Measurements from ENCODE around the gene DISP2. TPM values are rescaled to one million over a fixed set of nuclear protein-coding genes. Genes with fewer than 3 reads are reported as not detected.
A peak's percentile ranks its signal among the peaks of the same experiment; 100 is the strongest.

DISP2 gene
- total and polyA plus RNA-seq, 8 donors = 0.14 to 4.1 (median 1.4) TPM

- H3K27ac ChIP-seq = peak overlapping the region in 3 of 4 donors; percentile 59 to 84 (median 81)
- WGBS, 2 donors = 6 to 8% methylated on average over 27 to 31 of the region's 31 CpGs
- peak overlapping the region in 1 of 4 donors; percentile 3 for H3K4me3 ChIP-seq
- DNase-seq (peak; percentile 68 to 94 (median 82)), ATAC-seq (peak; percentile 83 to 93 (median 86)), FAIRE-seq (no peak)
- H3K4me1 ChIP-seq = peaks cover 21 to 22% (median 22%) of the 10 kb centered on the region in 3 donors
- intact Hi-C loops (cut with DNase I) = loop anchor here in 2 of 3 donors (5.0 to 10.0 kb wide), 3 partner anchors 74 to 137 kb away; partner anchors contain the start of genes ANKRD63 (in 1 of the 2) and CCDC9B (in 1 of the 2)
- no peaks in the 10 kb centered on the region for H3K9me3 ChIP-seq
- H3K27me3 ChIP-seq = no peaks in the 10 kb centered on the region
- peaks cover 0 to 3% (median 0%) of the 10 kb centered on the region in 3 donors for H3K36me3 ChIP-seq
- peak; percentile 88 to 91 (median 88) for TF ChIP-seq CTCF (IDR thresholded peaks at IDR 0.05)
Measured at GRCh38 chr15:40421246-40422157, 63.5 kb downstream of the DISP2 start.

GRCh38 chr15:40424483-40425115, 66.6 kb downstream of the DISP2 start:
- peaks cover 22 to 26% (median 22%) of the 10 kb centered on the region in 3 donors for H3K4me1 ChIP-seq
- TF ChIP-seq CTCF (IDR thresholded peaks at IDR 0.05) = no peak
- 86 to 87% methylated on average over 6 of the region's 6 CpGs for WGBS, 2 donors

GRCh38 chr15:40425681-40426080, 67.7 kb downstream of the DISP2 start:
- intact Hi-C loops (cut with DNase I) = loop anchor here in 2 of 3 donors (5.0 to 10.0 kb wide), 3 partner anchors 81 to 148 kb away; partner anchors contain the start of genes ANKRD63 (in 1 of the 2) and CCDC9B (in 1 of the 2)
- Histone ChIP-seq H3K9me3 (no peaks in the 10 kb centered on the region), H3K36me3 (no peaks in the 10 kb centered on the region), H3K27ac (no peak overlapping the region), H3K4me1 (peaks cover 12 to 17% (median 12%) of the 10 kb centered on the region in 3 donors), H3K4me3 (no peak overlapping the region), H3K27me3 (no peaks in the 10 kb centered on the region)
- no peak for TF ChIP-seq CTCF (IDR thresholded peaks at IDR 0.05)
- DNase-seq = no peak
- WGBS, 2 donors = 92 to 97% methylated on average over 5 of the region's 5 CpGs
- FAIRE-seq = no peak
- ATAC-seq = no peak

More at GRCh38 chr15:40424483-40425115, 66.6 kb downstream of the DISP2 start:
- H3K9me3 ChIP-seq = no peaks in the 10 kb centered on the region
- no peaks in the 10 kb centered on the region for H3K27me3 ChIP-seq
- no peaks in the 10 kb centered on the region for H3K36me3 ChIP-seq
- FAIRE-seq (no peak), DNase-seq (no peak), ATAC-seq (no peak)
- no peak overlapping the region for H3K27ac ChIP-seq
- no peak overlapping the region for H3K4me3 ChIP-seq
- intact Hi-C loops (cut with DNase I) = loop anchor here in 2 of 3 donors (5.0 to 10.0 kb wide), 4 partner anchors 77 to 147 kb away; partner anchors contain the start of genes ANKRD63 (in 1 of the 2) and CCDC9B (in 1 of the 2)

- DNase-seq = no peak
- ATAC-seq = peak in 2 of 4 donors; percentile 29 to 39
- no peaks in the 10 kb centered on the region for H3K27me3 ChIP-seq
- no peaks in the 10 kb centered on the region for H3K36me3 ChIP-seq
- no peak overlapping the region for H3K27ac ChIP-seq
- no peak for TF ChIP-seq CTCF (IDR thresholded peaks at IDR 0.05)
- no peak for FAIRE-seq
- 37 to 50% methylated on average over 9 of the region's 9 CpGs for WGBS, 2 donors
- H3K9me3 ChIP-seq = no peaks in the 10 kb centered on the region
- intact Hi-C loops (cut with DNase I) = loop anchor here in 2 of 3 donors (5.0 to 10.0 kb wide), 3 partner anchors 82 to 150 kb away; partner anchors contain the start of genes ANKRD63 (in 1 of the 2) and CCDC9B (in 1 of the 2)
- H3K4me1 ChIP-seq = peaks cover 0 to 5% (median 0%) of the 10 kb centered on the region in 3 donors
- no peak overlapping the region for H3K4me3 ChIP-seq
Measured at GRCh38 chr15:40427188-40427587, 69.2 kb downstream of the DISP2 start.

All from pancreas (tissue), 10 donors.